Pancreas (tissue), 10 donors: ENCODE measurements around the gene CREB3L4. TPM values are rescaled to one million over a fixed set of nuclear protein-coding genes. Genes with fewer than 3 reads are reported as not detected.
"Not testable (repeated sequence)": the region's sequence is repeated elsewhere in the genome, so short reads cannot be mapped to it uniquely, and the experiment has no call there.

Source experiments
- ATAC-seq, 4 donors: fragments of 200-7000 bp; cut with Tn5 transposase; one replicate each; pipeline versions ENCODE4 v1.8.0 to v1.9.1; 2020; ENCODE audit warnings: mild to moderate bottlenecking in 4 of 4, moderate library complexity in 4 of 4
- DNase-seq, 6 donors: peaks; one replicate each; pipeline ENCODE4 v3.0.0-alpha.2; 2020
- FAIRE-seq: peaks from 2 replicates; lab custom pipeline; 2012; peaks lifted over from hg19 to GRCh38; lab: Jason Lieb, UNC
- H3K27ac ChIP-seq, 4 donors: fragments of 200-600 bp; sonication (generic); 1 replicate in 3 of 4; 2 replicates in 1 of 4; pipeline versions ENCODE4 v1.5.0 to v1.8.0; 2020
- H3K27me3 ChIP-seq, 4 donors: fragments of 200-600 bp; one replicate each; pipeline ENCODE4 v1.8.0; 2021
- H3K36me3 ChIP-seq, 3 donors: fragments of 200-600 bp; sonication (generic) in 1 of 3; one replicate each; pipeline versions ENCODE4 v1.5.0 to v1.8.0; 2020 to 2021
- H3K4me1 ChIP-seq, 3 donors: fragments of 200-600 bp; one replicate each; pipeline ENCODE4 v1.8.0; 2021
- H3K4me3 ChIP-seq, 4 donors: fragments of 200-600 bp; sonication (generic) in 2 of 4; one replicate each; pipeline versions ENCODE4 v1.5.0 to v1.8.0; 2020 to 2021
- H3K9me3 ChIP-seq, 4 donors: fragments of 200-600 bp; one replicate each; pipeline ENCODE4 v1.8.0; 2021
- CTCF ChIP-seq, 4 donors: fragments of 200-600 bp; sonication (generic) in 3 of 4; IDR thresholded peaks; one replicate each; pipeline versions ENCODE4 v1.5.0 to v1.8.0; 2021; ENCODE audit warnings: antibody characterized with exemption in 4 of 4
- WGBS, 2 donors: extraction: QIAGEN DNeasy Blood & Tissue Kit; methylation state at CpG; one replicate each; pipeline ENCODE4 v1.1.7; 2013; 5-methylcytosine and 5-hydroxymethylcytosine counted together
- intact Hi-C, 3 donors: fragments of 100-400 bp; cut with DNase I; formaldehyde crosslinking; loops; one replicate each; pipeline versions ENCODE4 v1.11.1 to v1.14.2; 2022
- polyA plus RNA-seq, 2 donors: library from polyadenylated mRNA; stranded (reverse); fragments of 200-250 nt; gene quantifications; one replicate each; pipeline ENCODE4 v1.2.3, GENCODE V29; 2013
- total RNA-seq, 6 donors: library from RNA; stranded (reverse); fragmentation: NEBNext Ultra II Directional in 4 of 6; extraction: Animal tissue kit (Norgen Biotek cat#: 25700) in 4 of 6; gene quantifications; one replicate each; pipeline versions ENCODE4 v1.2.1 to v1.2.4, GENCODE V29; 2021 to 2023
- donor health status: healthy with polysubstance abuse.
- donor health status: DM: no; HTN: no; CAD: no; lungs with moderate emphysema.
- donor health status: DM: no; HTN: no; CAD: no.
- donor health status: control.
- donor health status: control.
- donor health status: Bipolar disorder and iron deficiency.
- donor health status: DM: yes; HTN: yes; CAD: no.
- donor health status: DM: no; HTN: no; CAD: no.
- donor health status: DM: no; HTN: no; CAD: no.
- donor health status: DM: yes; HTN: yes; CAD: no.

CREB3L4 gene
- total and polyA plus RNA-seq, 8 donors: 6.5 to 19.6 (median 9.6) TPM

- ATAC-seq: no peak
- peaks cover 11 to 17% (median 14%) of the 10 kb centered on the region in 3 donors for H3K4me1 ChIP-seq
- no peaks in the 10 kb centered on the region for H3K27me3 ChIP-seq
- H3K27ac ChIP-seq: no peak overlapping the region
- H3K9me3 ChIP-seq: no peaks in the 10 kb centered on the region
- FAIRE-seq: no peak
- no peak for DNase-seq
- no peak overlapping the region for H3K4me3 ChIP-seq
- TF ChIP-seq CTCF (IDR thresholded peaks at IDR 0.05): no peak
- H3K36me3 ChIP-seq: peaks cover 0 to 26% (median 4%) of the 10 kb centered on the region in 3 donors
- 91 to 98% methylated on average over 11 of the region's 11 CpGs for WGBS, 2 donors
- intact Hi-C loops: no loop called here
These were observed 27.9 kb downstream of the CREB3L4 start for GRCh38 chr1:153995640-153996039.

GRCh38 chr1:153996882-153997281, 29.2 kb downstream of the CREB3L4 start:
- H3K27ac ChIP-seq, H3K27me3 ChIP-seq, H3K4me3 ChIP-seq, FAIRE-seq, ATAC-seq, H3K9me3 ChIP-seq, intact Hi-C loops, DNase-seq: not testable (repeated sequence)
- WGBS, 2 donors: 90 to 94% methylated on average over 10 of the region's 10 CpGs
- H3K36me3 ChIP-seq: peaks cover 0 to 25% (median 4%) of the 10 kb centered on the region in 3 donors
- H3K4me1 ChIP-seq: peaks cover 10 to 12% (median 12%) of the 10 kb centered on the region in 3 donors

- FAIRE-seq (no peak), ATAC-seq (peak in 2 of 4 donors; percentile 54 to 62), DNase-seq (no peak)
- TF ChIP-seq CTCF (IDR thresholded peaks at IDR 0.05): no peak
- Histone ChIP-seq H3K27me3 (no peaks in the 10 kb centered on the region), H3K4me3 (no peak overlapping the region), H3K4me1 (no peaks in the 10 kb centered on the region), H3K27ac (peak overlapping the region; percentile 31 to 72 (median 64)), H3K36me3 (peaks cover 0 to 3% (median 0%) of the 10 kb centered on the region in 3 donors), H3K9me3 (no peaks in the 10 kb centered on the region)
- 53 to 61% methylated on average over 4 of the region's 4 CpGs for WGBS, 2 donors
- intact Hi-C loops: no loop called here
These were observed 32.7 kb downstream of the CREB3L4 start for GRCh38 chr1:154000420-154000819.

- H3K36me3 ChIP-seq: no peaks in the 10 kb centered on the region
- no peaks in the 10 kb centered on the region for H3K27me3 ChIP-seq
- intact Hi-C loops: no loop called here
- no peak overlapping the region for H3K27ac ChIP-seq
- H3K4me1 ChIP-seq: no peaks in the 10 kb centered on the region
- FAIRE-seq (no peak), ATAC-seq (no peak), DNase-seq (no peak)
- no peak for TF ChIP-seq CTCF (IDR thresholded peaks at IDR 0.05)
- H3K9me3 ChIP-seq: no peaks in the 10 kb centered on the region
- no peak overlapping the region for H3K4me3 ChIP-seq
- WGBS, 2 donors: 85 to 92% methylated on average over 3 of the region's 3 CpGs
These were observed 38.4 kb downstream of the CREB3L4 start for GRCh38 chr1:154006136-154006535.

- TF ChIP-seq CTCF (IDR thresholded peaks at IDR 0.05): no peak
- Histone ChIP-seq H3K4me1 (no peaks in the 10 kb centered on the region), H3K27ac (no peak overlapping the region), H3K36me3 (no peaks in the 10 kb centered on the region), H3K27me3 (no peaks in the 10 kb centered on the region), H3K4me3 (no peak overlapping the region), H3K9me3 (no peaks in the 10 kb centered on the region)
- intact Hi-C loops: no loop called here
- ATAC-seq: no peak
- DNase-seq: no peak
- 54 to 60% methylated on average over 1 of the region's 1 CpG for WGBS, 2 donors
- no peak for FAIRE-seq
These were observed 44.4 kb downstream of the CREB3L4 start for GRCh38 chr1:154012129-154012528.

GRCh38 chr1:154012543-154012942, 44.8 kb downstream of the CREB3L4 start:
- DNase-seq, FAIRE-seq, H3K4me1 ChIP-seq, H3K27ac ChIP-seq, H3K9me3 ChIP-seq, H3K36me3 ChIP-seq, ATAC-seq, H3K27me3 ChIP-seq, H3K4me3 ChIP-seq, intact Hi-C loops: not testable (repeated sequence)
- whole genome bisulfite sequencing, 2 donors: 89 to 93% methylated on average over 14 of the region's 14 CpGs
